Activated CD8-positive, alpha-beta memory T cell treated with anti-CD3 and anti-CD28 coated beads, Interleukin-2, amount 50 U/mL, for 4 hours (primary cell): ENCODE data around the gene TTBK1.
"Not testable (repeated sequence)": the region's sequence is repeated elsewhere in the genome, so short reads cannot be mapped to it uniquely, and the experiment has no call there.

ENCODE experiments used
- DNase-seq: peaks from one replicate; pipeline ENCODE4 v3.0.0-alpha.2; 2020

TTBK1 gene

GRCh38 chr6:43290905-43291355 is 47.6 kb downstream of the TTBK1 start:
- no peak for DNase-seq

- no peak for DNase-seq
Observed at GRCh38 chr6:43291708-43292107, 48.4 kb downstream of the TTBK1 start.

GRCh38 chr6:43292341-43292740 is 49.1 kb downstream of the TTBK1 start:
- DNase-seq, result no peak

- DNase-seq, result no peak
Observed at GRCh38 chr6:43292763-43293318, 49.6 kb downstream of the TTBK1 start.

GRCh38 chr6:43293698-43294097 is 50.4 kb downstream of the TTBK1 start:
- DNase-seq, result no peak

- no peak for DNase-seq
Observed at GRCh38 chr6:43294536-43294935, 51.3 kb downstream of the TTBK1 start.

GRCh38 chr6:43295456-43295855 is 52.2 kb downstream of the TTBK1 start:
- no peak for DNase-seq

GRCh38 chr6:43296780-43297497 is 53.7 kb downstream of the TTBK1 start:
- no peak for DNase-seq

- no peak for DNase-seq
Observed at GRCh38 chr6:43297644-43298564, 54.6 kb downstream of the TTBK1 start, which contains the start of gene SLC22A7. TSS of gene SLC22A7 (plus strand) at chr6:43298260. CDS start at chr6:43298359, 99 bp downstream.

GRCh38 chr6:43298565-43299337 is 55.5 kb downstream of the TTBK1 start:
- DNase-seq, result no peak

- no peak for DNase-seq
Observed at GRCh38 chr6:43299338-43300293, 56.3 kb downstream of the TTBK1 start.

GRCh38 chr6:43301081-43301870 is 58.0 kb downstream of the TTBK1 start:
- DNase-seq, result no peak

- DNase-seq, result no peak
Observed at GRCh38 chr6:43302126-43302525, 58.8 kb downstream of the TTBK1 start.

GRCh38 chr6:43303006-43303405 is 59.7 kb downstream of the TTBK1 start:
- not testable (repeated sequence) for DNase-seq

- DNase-seq, result no peak
Observed at GRCh38 chr6:43303751-43304331, 60.6 kb downstream of the TTBK1 start.

GRCh38 chr6:43304361-43304760 is 61.1 kb downstream of the TTBK1 start:
- no peak for DNase-seq

- DNase-seq, result no peak
Observed at GRCh38 chr6:43304882-43305281, 61.6 kb downstream of the TTBK1 start.

GRCh38 chr6:43306086-43306485 is 62.8 kb downstream of the TTBK1 start:
- no peak for DNase-seq

GRCh38 chr6:43307451-43308100 is 64.3 kb downstream of the TTBK1 start:
- no peak for DNase-seq
